NCI-H146 treated with DMSO at 0.1 percent for 48 hours (cell line): ENCODE data around the gene MAML1.
A peak's percentile ranks its signal among the peaks of the same experiment; 100 is the strongest.
"Not testable (repeated sequence)": the region's sequence is repeated elsewhere in the genome, so short reads cannot be mapped to it uniquely, and the experiment has no call there.

Source experiments
- DNase-seq: peaks from one replicate; lab custom pipeline; 2025; ENCODE audit not compliant: unreplicated experiment; lab: John Stamatoyannopoulos, UW

The MAML1 gene

DNA sequence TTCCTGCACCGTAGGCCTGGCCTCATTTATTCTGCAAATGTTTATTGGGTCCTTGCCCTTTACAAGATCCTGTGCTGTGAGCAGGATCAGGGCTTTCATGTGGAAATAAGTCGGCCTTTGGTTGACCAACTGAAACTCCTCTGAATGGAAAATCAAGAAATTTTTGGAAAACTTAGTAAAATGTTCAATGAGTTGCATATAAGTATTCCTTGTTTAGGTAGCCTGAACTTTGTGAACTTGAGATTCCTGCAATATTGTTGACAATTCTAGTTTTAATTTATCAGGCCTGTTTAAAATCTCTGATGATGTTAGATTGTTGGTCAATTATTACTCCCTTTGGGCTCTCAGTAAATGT, 1.1 kb downstream of the MAML1 start:
- DNase-seq, result no peak

DNA sequence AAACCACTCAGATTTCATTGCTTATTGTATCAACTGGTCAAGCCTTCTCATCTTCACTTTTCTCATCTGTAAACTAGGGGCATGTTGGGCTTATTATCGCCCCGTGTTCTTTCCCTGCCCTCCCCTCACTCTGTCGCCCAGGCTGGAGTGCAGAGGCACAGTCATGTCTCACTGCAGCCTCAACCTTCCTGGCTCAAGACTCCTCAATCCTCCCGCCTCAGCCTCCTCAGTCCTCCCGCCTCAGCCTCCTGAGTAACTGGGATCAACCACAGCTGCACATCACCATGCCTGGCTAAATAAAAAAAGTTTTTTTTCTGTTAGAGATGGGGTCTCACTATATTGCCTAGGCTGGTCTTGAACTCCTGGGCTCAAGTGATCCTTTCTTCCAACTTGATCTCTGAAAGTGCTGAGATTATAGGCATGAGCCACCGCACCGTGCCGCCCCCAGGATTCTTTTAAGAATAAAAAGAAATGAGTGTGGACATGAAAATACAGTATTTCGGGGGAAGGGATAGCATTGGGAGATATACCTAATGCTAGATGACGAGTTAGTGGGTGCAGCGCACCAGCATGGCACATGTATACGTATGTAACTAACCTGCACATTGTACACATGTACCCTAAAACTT, 2.0 kb downstream of the MAML1 start:
- no peak for DNase-seq

DNA sequence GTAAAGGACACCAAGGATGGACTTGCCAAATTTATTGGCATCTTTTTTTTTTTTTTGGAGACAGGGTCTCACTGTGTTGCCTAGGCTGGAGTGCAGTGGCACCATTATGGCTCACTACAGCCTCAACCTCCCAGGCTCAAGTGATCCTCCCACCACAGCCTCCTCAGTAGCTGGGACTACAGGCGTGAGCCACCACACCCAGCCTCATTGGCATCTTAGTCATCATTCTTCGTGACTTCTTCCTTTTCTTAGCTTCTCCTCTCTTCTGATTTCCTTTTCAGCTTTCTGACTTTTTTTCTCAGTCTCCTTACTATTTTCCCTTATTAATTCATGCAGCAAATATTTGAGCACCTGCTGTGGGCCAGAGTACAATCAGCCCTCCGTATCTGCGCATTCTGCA, 6.1 kb downstream of the MAML1 start:
- no peak for DNase-seq

DNA sequence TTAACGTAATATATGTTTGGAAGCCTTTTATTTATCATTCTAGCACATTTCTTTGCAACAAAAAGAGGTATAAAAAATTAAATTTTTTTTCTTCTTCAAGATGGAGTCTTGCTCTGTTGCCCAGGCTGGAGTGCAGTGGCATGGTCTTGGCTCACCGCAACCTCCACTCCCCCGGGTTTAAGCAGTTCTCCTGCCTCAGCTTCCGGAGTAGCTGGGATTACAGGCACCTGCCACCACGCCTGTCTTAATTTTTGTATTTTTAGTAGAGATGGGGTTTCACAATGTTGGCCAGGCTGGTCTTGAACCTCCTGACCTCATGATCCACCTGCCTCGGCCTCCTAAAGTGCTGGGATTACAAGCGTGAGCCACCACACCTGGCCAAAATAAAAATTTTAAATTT, 11.5 kb downstream of the MAML1 start:
- DNase-seq, result not testable (repeated sequence)

DNA sequence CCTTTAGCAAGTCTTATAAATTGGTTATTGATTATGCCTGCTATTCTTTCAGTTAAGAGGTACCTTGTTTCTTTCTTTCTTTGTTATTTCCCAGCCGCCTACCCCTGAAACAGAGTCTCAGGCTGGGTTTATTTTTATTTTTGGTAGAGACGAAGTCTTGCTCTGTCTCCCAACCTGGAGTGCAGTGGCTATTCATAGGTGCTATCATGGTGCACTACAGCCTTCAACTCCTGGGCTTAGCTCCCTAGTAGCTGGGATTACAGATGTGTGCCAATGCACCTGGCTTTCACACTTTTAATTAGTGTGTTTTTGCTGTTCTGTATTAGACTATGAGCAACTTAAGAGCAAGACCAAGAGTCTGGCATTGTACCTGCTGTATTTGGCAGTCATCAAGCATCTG, 14.2 kb downstream of the MAML1 start:
- no peak for DNase-seq

DNA sequence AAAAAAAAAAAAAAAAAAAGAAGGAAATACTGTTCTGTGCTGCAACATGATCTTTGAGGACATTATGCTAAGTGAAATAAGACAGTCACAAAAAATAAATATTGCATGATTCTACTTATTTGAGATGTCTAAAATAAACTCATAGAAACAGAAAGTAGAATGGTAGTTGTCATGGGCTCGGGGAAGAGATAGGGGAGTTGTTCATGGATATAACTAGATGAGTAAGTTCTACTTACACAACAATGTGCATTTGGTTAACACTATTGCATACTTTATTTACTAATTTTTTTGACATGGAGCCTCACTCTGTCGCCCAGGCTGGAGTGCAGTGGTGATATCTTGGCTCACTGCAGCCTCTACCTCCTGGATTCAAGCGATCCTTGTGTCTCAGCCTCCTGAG, 15.2 kb downstream of the MAML1 start:
- DNase-seq, result no peak

DNA sequence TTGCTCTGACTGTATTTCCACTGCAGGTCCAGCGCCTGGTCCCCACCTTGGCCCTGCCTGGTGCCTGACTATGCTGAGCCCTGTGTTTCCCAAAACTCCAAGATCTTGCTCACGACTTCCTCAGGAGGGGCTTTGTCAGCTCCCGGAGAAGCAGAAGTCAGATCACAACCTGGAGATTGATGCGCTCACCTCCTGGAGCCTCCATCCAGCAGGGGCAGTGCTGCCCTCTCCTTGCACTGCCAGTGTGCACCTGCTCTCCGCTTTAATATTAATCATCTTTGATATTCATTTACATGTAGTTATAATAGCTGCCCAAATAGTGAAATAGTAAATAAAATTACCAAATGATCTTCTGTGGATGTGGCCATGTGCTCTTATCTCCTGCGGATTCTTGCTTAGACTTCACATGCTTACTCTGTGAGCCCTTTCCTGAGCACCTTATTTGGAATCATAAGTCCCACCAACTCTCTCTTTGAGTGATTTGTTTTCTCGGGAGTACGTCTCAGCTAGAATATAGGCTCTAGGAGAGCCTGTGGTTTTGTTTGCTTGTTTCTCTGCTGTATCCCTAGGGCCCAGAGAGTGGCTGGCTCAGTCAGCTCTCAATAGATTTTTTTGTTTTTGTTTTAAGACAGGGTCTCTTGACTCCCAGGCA, 17.4 kb downstream of the MAML1 start:
- DNase-seq, result no peak

DNA sequence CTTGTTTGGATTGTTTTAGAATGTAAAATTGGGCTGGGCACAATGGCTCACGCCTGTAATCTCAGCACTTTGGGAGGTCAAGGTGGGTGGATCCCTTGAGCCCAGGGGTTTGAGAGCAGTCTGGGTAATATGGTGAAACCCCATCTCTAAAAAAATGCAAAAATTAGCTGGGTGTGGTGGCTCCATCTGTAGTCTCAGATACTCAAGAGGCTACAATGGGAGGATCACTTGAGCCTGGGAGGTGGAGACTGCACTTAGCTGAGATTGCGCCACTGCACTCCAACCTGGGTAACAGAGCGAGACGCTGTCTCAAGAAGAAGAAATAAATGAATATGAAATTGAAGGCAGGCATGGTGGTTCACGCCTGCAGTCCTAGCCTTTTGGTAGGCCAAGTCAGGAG, 21.3 kb downstream of the MAML1 start:
- no peak for DNase-seq

DNA sequence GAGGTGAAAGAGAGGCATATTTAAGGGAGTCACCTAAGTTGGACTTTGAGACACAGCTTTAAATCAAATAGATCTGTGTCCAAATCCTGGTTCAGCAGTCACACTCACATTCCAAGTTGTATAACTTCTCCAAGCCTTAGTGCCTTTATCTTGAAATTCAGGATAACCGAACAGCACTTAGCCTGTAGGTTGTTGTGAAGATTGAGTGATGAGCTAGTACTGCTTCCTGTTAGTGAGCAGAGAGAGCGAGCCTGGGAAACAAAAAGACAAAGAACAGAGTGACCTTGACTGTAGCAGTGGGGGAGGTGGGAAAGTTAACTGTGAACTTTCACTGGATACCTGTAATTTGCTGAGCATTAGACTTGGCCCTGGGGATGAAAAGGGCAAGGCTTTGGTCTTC, 22.4 kb downstream of the MAML1 start:
- DNase-seq, result no peak

DNA sequence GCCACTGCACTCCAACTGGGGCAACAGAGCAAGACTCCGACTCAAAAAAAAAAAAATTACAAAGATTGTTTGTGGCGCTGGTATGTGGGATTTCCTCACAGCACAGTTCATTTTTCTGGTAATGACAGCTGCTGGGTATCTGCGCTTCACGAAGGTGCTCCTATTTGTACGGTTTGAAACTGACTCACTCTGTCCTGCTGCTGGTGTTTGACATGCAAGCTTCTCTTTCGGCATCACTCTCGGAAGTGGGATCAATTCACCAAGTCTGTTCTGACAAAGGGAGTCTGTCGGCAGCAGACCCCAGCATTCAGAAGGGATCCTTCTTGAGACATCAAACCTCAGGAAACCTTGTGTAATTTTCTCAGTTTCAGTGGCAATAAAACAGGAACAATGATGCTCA, 26.3 kb downstream of the MAML1 start:
- DNase-seq, result no peak

DNA sequence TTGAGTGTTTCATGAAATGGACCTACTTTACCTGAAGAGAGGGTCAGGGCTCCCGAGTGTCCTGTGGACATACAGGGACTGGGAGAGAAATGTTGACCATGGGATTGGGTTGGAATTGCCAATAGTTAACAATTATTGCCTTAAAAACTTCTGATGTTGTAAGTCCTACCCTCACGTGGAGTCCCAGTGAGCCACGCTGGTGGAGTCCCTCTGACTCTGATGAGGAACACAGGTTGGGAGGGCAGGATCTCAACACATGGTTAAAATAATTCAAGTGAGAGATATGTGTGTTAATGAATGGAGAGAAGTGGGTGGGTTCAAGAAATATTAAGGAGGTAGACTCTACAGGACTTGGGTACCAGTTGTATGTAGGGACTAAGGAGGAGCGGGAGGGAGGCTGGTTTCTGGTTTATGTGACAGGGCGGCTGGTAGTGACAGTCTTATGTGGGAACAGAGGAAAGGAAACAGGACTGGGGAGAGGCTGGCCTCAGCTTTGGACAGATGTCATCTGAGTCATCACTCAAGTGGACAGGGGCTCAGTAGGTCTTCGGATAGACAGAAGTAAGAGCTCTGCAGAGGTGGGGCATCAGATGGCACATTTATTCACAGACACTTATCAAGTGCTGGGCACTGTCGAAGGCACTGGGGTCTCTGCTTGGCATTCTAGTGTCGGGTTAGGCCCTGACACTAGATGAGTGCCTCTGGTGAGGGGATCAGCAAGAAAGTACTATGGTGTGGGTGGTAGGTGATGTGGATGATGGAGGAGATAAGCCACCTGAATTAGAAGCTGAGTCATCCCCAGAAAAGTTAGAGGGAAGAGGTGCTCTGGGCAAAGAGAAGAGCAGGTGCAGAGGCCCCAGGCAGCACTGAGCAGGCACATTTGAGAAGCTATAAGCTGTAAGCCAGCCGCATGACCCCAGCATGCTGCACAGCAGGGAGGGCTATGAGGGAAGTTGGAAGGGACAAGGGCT, 27.2 kb downstream of the MAML1 start:
- peak; percentile 8 for DNase-seq

DNA sequence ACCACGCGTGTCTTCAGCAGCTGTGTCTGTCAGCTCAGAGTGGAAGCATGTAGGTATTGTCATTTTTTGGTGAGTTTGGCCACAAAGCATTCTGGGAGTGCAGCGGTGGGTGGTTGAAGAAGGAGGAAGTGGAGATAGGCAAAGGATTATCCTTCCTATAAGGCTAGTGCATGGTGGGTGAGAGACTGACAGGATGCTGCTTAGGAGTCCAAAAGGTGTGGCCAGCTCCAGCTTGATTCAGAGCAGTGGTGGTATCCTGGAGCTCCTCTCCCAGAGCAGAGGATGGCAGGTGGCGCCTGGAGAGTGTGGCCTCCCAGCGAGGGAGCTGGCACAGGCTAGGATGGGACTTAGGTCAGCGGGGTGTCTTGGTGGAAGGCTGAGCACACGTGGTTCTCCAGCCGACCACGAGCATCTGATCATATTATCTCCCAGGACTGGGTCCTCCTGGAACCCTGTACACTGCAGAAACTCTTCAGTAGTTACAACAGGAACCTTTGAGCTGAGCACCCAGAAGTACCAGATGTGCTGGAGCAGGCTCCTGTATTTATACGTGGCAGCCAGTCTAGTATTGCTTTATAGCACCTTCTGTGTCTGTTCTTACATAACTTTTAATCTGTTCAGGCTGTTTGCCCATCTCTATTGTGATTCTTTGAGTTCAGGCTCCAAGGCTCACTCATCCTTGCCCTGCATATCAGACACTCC, 29.6 kb downstream of the MAML1 start:
- DNase-seq, result no peak

DNA sequence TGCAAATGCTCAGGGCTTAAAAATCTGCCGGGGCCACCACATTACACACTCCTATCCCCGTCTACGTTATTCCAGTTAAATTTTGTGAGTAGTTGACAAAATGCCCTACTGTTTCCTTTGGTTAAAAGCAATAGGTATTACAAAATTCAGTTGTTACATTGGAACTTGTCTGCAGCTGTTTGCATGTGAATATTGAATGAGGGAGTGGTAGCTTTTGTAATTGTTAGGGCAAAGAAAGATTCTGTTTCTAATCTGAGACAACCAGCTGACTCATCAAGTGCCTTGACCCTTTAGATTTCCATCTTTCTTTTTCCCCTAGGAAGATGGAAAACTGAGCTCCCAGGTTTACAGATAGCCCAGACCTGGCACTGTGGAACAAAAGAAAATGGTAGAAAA, 30.2 kb downstream of the MAML1 start:
- DNase-seq, result no peak

DNA sequence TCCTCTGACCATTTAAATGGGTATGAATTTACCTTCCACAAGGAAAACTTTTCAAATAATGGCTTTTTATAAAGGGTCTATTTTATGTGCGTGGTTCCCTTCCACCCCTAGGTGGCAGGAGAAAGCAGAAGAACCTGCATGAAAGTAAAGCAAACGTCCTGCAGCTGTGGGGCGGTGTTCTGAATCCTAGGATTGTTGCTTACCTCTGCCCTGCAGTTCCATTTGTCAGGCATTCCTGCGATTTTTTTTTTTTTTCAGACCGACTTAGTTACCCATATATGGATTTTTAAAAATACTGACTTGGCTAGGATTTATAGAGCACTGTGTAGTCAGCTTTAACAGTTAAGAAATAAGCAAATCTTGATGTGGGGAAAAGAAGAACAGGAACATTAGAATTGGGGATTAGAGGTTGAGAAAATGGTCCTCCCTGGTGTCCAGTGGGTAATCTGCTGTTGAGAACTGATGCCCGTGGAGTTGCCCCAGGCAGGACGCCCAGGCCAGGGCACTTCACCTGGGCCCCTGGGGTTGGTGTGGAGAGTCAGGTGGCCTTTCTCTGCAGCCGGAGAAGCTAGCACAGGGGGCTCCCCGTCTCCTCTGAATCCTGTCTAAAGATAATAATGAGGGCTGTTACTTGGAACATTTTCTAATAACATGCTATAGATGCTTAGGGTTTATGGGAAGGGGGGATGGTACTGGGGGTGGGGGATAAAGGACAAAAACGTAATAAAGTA, 30.8 kb downstream of the MAML1 start:
- DNase-seq, result peak; percentile 29

DNA sequence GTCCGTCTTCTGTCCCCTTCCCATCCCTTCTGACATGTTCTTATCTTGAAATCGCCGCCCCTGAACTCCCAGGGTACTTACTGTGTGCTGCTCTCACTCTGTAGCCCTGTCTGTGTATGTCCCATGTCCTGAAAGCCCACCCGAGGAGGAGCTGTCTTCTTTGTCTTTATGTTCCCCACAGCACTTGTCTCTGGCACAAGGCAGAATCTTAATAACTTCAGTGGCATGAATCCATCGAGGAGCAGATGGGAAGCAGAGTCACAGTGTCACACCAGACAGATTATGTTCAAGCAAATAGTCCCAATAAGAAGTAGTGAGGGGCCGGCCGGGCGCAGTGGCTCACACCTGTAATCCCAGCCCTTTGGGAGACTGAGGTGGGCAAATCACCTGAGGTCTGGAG, 31.4 kb downstream of the MAML1 start:
- no peak for DNase-seq

DNA sequence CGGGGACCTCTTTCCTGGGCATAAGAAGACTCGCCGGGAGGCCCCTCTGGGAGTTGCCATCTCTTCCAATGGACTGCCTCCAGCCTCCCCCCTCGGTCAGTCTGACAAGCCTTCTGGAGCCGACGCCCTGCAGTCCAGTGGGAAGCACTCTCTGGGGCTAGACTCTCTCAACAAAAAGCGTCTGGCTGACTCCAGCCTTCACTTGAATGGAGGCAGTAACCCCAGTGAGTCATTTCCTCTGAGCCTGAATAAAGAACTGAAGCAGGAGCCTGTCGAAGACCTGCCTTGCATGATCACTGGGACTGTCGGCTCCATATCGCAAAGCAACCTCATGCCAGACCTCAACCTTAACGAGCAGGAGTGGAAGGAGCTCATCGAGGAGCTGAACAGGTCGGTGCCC, 32.8 kb downstream of the MAML1 start:
- DNase-seq, result no peak

DNA sequence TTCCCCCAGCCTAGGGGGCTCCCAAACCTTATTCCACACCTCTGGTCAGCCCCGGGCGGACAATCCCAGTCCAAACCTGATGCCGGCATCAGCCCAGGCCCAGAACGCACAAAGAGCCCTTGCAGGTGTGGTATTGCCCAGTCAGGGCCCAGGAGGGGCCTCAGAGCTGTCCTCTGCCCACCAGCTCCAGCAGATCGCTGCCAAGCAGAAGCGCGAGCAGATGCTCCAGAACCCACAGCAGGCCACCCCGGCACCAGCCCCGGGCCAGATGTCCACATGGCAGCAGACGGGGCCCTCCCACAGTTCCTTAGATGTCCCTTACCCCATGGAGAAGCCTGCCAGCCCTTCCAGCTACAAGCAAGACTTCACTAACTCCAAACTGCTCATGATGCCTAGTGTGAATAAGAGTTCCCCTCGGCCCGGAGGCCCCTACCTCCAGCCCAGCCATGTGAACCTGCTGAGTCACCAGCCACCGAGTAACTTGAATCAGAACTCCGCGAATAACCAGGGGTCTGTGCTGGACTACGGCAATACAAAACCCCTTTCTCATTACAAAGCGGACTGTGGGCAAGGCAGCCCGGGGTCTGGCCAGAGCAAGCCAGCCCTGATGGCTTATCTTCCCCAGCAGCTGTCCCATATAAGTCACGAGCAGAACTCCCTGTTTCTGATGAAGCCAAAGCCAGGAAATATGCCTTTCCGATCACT, 33.6 kb downstream of the MAML1 start:
- no peak for DNase-seq

DNA sequence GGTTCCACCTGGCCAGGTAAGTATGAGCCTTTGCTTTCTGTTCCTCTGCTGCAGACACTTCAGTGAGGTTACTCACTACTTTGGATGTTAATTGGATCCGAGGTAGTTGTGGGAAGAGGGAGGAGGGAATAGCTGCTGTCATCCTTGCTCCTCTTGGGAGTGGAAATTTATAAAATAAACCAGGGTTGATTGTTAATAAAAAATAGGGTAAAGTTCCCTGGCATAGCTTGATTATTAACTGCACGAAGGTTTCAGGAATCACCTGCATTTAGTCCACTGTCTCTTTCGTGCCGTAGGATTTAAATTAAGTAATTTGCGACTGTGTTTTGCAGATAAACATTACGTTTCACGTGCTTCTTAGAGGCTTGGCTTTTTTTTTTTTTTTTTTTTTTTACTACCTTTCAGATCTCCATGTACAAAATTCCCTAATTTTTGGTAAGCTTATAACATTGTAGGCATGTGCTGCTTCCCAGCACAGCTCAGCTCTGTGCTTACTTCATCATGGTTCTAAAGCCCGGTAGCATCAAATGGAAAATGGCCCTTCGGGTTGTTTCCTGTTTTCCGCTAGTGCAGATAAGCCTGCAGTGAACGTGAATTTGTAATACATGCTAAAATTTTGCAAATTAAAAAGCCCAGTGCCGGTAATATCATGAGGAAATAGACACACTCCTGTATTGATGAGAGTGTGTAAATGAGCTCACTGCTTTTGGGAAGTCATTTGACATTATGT, 34.3 kb downstream of the MAML1 start:
- no peak for DNase-seq

DNA sequence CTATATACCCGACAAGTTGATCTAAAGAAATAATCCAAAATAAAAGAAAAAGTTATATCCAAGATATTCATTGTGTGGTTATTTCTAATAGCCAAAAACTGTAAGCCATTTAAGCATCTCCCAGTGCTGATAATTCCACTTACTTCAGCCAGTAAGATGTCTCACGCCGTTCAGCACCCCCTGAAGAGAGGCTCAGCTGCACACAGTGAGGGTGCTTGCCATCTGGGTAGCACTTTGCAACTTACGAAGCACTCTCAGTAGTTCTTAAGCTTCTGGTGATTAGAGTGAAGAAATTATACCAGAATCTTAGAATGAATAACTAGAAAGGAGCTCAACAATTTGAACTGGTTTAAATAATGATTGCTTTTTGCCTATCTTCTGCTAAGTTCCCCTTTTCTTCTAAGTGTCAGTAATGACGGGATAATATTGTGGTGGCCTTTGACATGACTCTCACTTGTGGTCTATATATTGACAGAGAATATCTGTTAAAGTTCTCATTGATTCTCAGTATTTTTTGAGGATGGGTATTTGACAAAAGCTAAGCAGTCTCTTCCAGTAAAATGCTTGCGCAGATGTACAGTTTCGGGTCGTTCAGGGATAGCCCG, 35.0 kb downstream of the MAML1 start:
- DNase-seq, result no peak
